NCI-H1694 (cell line): ENCODE data around the gene VGLL3.

Experiments used
- DNase-seq: peaks from one replicate; lab custom pipeline; 2025; lab: John Stamatoyannopoulos, UW

The VGLL3 gene

DNA sequence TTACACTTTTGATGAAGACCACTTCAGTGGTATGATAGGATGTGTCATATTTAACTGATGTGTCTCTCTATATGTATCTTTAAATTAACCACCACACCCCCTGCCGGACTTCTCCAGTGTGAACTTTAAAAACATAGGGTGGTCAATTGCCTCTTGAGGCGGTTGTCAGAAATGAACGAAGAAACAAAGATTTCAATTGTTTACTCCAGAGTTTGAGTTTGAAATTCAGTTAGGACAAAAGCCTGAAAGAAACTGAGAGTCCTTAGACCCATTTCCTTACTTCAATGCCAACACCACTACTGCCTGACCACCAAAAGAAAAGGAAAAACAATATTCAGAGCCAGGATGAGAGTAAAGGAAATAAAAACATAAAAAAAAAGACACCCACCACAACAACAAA is 40.2 kb downstream of the VGLL3 start:
- no peak for DNase-seq

DNA sequence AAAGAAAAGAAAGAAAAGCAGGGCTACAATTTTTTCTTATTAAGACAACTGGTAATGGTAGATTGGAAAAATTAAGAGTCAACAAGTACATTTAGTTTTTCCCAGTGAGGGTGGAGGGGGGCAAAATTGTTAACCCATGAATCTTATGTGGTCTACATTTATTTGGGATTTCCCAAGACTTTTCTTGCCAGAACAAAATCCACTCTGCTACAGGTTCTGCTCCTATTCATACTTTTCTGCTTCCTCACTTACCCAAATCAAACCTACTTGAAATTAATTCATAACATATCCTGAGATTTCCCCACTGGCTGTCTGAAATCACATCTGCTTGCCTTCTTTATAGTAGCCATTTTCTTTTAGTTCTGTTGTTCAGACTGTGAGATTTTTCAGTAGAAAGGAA is 41.1 kb downstream of the VGLL3 start:
- no peak for DNase-seq

DNA sequence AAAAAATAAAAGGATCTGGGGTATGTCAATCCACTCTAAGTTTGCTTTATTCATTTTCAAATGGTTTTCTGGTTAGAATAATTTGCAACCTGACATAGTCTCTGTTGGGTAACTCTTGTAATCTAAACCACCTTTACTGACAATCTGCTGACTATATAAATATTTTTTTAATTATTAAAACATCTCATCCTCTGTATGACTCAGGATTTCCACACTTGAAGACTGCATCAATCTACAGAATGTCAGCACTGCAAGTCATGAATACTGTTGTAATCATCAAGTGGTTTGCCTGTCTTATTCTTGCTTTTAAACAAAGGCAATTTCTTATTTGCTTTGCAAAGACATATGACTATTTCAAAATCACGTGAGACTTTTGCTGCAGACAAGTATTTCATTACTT is 42.1 kb downstream of the VGLL3 start:
- no peak for DNase-seq

DNA sequence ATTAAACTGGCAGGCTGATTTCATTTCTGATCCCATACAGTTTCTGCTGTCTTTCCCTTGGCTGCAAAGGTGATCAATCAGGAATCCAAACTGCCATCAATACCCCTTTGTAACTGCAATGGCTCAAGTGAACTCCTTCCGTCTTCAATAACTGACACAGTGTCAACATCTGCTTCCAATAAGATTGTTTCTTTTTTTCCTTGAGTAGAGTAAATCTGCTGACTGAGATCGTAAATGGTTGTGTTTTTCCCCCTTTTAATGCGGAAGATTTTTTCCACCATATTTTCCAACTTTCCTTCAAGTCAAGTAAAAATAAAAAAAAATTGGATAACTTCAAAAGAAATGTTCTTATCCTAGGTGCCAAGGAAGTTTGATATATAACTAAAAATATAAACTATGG is 48.7 kb downstream of the VGLL3 start:
- no peak for DNase-seq

DNA sequence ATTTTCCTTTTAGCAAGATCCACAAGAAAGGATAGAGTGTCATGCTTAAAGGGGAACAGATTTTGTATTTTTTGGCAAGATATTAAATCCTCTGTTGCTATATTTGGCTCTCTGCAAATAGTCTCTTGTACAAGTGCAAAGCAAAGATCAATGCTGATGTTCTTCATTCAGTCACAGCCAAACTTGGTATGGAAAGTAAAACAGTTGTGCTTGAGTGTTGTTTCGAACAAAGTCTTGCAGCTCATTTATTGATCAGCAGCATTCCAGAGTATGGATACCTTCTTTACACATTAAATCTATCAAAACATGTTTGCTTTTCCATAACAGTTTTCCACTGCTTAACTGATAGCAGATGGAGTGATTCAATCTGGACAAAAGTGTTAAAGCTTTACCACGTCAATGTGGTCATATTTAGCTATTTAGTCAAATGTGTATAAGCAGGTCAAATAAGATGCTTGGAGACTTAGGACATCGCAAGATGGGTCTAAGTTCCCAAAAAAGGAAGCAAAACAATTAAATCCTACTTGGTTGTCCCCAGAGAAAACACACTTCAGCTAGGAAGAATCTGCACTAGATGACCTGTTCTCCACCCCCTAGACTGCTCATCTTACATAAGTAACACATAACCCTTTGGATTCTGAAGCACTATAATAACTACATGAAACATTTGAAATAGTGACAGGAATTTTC is 52.4 kb downstream of the VGLL3 start:
- DNase-seq = no peak

DNA sequence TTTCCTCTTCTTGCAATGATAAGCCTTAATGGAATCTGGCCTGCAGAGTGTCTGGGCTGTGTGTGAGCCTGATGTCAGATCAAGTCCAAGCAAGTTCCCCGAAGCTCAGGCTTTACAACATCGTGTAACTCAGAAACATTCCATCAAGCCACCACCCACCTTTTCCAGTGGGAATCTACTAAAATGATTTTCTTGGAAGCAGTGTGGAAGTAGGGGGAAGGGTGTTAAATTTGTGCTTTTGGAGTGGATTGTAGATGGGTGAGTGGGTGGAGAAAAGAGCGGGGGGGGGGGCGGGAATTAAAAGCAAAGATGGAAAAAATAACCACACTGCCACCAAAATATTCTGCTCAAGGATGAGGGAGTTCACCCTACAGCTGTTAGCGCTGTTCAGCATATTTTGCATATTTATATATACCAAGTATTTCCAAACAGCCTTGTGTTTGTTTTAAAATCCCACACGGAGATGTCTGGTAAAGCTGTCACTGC is 53.6 kb downstream of the VGLL3 start:
- DNase-seq = no peak

DNA sequence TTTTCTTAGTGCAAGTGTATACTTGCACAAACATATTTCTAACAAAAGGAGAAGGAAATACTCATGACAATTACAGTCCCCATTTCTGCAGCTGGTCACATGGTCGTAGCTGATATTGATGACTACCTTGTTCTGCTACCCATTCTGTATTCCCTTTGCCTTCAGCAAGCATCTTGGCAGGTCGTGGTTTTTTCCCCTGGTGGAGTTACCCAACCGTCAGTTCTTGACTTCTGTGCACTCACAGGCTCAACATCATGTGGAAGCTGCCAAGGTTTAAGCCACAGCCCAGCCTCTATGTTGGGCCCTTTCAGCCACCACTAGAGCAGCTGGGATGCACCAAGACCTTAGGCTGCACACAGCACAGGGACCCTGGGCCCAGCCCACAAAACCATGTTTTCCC is 56.1 kb downstream of the VGLL3 start:
- no peak for DNase-seq

DNA sequence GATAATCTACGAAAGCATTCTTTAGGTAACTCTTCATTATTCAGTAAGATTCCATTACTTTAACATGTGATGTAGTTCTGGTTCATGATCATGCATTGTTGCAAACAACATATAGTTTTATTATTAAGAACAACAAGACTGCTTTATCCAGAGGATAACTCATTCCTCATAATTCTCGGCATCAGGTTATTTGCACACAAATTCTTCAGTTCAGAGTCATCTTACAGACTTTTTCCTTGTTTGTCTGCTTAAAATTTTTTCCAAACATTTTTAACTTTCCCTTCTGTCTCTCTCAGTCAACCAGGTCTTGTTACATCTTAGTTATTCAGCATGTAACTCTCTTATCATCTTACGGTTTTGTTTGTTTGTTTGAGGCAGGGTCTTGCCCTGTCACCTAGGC is 60.1 kb downstream of the VGLL3 start:
- no peak for DNase-seq

DNA sequence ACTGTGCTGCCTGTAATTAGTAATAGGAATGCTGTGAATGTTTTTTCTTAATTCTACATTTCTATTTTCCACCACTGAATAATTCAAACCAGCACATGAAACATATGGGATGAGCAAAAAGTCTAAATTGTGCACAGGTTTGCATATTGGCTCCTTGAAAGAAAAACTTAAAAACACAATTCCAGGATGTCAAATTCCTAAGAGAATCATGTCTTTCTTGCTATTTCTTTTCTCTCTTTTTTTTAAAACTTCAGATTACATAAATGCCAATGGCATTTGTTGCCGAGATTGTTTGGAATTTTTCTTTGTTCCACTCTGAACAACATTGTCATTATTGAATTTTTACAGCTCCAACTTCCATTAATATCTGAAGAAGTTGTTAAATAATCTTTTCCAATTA is 60.8 kb downstream of the VGLL3 start:
- no peak for DNase-seq

DNA sequence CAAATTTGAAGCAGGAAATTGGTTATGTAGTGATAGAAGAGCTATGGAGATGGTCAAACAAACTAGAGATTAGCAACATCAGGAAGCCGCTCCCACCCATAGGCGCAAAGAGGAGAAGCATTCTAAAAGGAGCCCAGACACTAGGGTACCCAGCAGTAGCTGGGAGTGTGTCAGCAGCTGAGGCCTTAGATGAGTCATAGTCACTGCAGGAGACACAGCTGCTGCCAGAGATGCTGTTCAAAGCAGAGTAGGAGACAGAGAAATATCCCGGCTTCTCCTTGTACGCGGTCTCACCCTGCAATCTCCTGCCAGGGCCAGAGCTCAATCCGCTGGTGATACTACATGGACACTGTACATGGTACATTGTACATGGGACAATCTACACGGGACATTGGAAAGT is 61.9 kb downstream of the VGLL3 start:
- DNase-seq = no peak

DNA sequence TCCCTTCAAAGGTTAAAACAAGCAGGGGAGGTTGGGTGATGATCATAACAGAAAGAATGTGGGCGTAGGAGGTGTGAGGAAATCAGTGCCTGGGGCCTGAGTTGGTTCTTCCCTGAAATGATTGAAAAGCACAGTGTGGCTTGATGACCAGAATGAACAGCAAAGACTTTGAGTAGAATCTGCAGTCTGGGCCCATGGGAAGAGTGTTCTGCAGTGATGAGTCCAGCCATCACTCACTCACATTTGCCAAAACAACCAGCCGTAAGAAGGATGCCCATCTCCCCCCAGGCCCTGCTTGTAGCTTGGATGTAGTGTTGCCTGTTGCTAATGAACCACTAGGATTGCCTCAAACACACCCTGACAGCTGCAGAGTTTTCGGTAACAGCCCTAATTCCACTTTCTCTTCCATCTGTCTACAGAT is 67.9 kb downstream of the VGLL3 start:
- DNase-seq = peak; percentile 32

DNA sequence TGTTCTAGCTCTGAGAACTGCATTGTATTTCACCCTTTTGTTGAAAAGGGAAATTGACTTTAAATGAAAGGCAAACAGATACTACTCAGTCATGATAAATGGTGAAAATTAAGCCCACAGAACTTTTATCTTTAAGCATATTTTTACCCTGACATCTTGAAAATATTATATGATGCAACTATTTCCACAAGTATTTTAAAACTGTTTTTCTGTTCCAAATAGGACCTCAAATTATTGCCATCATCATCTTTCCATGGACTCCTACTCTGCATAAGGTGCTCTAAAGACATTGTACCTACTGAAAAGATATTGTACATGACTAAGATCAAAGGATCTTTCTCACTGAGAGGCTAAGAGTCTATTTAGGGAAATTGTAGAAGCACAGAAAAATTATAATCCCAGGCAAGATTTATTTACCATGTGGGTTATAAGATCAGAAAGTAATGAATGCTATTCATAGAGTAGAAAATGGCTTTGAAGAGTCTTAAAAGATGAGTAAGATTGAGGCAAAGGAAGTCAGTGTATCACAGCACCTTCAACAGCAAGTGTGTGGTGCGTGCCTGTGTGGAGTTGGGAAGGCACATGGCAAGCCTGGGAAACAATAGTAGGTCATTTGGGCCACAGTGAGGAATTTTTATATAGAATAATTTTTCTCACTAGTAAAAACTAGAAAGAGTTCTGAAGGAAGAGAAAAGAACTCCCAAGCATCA is 68.8 kb downstream of the VGLL3 start:
- no peak for DNase-seq

DNA sequence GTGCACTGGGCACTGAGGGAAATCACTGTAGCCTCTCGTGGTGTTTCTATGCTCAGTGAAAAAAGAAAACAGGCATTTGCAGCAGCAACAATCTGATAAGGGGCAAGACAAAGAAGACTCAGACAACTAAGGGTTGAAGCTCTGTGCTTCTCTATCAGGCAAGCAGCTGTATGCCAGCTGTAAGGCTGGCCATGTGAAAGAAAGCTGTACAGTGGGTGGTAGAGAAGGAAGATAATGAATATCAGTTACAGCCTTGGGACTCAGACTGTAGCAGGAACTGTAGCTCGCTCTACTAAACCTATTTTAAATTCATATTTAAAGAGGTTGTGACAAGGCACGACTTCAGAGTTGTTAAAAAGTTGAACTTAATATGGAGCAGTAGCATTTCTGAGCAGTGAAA is 76.3 kb downstream of the VGLL3 start:
- DNase-seq = no peak

DNA sequence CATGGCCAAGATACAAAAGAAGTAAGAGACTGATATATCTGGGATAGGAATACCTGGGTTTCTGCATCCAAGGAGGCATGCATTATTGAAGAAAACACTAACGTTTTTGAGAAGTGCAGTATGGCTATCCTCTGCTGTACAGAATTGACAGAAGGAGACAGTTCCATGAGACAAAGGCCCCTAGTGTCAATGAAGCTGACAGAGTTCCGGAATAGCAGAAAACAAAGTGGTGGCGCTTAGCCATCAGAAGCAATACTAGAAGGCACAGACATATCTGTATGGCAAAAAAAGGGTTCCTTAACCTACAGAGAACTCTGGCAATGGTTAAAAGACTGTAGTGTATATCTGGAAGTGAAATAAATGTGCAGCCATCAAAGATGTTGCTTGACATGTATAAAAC is 77.8 kb downstream of the VGLL3 start:
- DNase-seq = no peak

DNA sequence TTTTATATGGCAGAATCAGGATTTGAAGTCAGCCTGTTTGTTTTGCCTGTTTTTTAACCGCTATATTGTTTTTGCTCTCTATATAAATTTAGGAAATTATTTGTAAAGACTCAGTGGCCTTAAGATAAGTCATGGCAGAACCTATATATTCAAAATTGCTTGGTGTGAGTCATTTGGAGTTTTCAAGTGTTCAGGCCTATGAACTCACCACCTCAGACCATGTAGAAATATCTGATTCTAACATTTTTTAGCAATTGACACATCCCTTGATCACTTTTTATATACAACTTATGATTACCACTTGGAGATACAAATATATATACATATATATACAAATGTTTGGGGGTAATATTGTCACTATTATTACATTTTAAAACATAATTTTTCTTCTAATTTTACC is 95.7 kb downstream of the VGLL3 start:
- DNase-seq = no peak

DNA sequence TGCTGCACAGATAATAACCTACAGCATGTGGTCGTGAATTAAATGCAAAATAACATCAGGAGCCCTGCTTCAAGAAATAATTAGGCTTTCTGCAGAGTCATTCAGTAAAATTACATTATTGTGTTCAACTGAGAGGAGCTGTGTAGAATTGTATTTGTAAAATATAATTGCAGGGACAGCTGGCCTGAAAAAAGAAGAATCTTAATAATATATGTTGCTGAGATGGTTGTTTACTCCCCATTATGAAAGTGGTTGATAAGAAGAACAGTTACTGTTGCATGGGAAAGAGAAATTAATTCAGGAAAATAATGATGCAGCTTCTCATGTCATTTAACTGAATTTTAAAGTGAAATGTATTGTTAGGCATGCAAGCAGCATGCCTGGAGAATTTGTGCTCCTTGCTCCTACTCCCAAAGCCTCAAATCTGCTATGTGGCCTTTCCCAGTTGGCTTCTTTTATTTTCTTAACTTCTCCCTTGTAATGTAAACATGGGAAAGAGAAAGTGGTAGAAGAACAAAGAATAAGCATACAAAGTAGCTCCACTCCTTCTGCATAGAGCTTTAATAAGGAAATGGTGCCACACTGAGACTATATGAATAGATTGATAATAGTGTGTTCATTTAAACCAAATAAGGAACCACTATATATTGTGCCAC is 100.1 kb downstream of the VGLL3 start:
- DNase-seq = peak; percentile 2
